GM23248 (cell line): Measurements from ENCODE around the gene MYZAP.

Source experiments
- EZH2 ChIP-seq: fragments of 200-600 bp; sonication (generic); IDR thresholded peaks from 2 replicates; pipeline ENCODE4 v1.6.1; 2018; ENCODE audit warnings: antibody characterized with exemption, mild to moderate bottlenecking; ENCODE audit not compliant: insufficient read depth, poor library complexity, severe bottlenecking
- EZH2phosphoT487 ChIP-seq: fragments of 200-600 bp; sonication (generic); IDR thresholded peaks from 2 replicates; pipeline ENCODE4 v1.6.1; 2018; ENCODE audit warnings: antibody characterized with exemption, moderate library complexity, mild to moderate bottlenecking, low read depth; ENCODE audit not compliant: insufficient read depth

- TF ChIP-seq EZH2 (no peak), EZH2phosphoT487 (no peak)
Measured at GRCh38 chr15:57675481-57676181, 83.9 kb downstream of the MYZAP start.
